ENCODE measurements around the gene PDZD7.

The PDZD7 gene

DNA sequence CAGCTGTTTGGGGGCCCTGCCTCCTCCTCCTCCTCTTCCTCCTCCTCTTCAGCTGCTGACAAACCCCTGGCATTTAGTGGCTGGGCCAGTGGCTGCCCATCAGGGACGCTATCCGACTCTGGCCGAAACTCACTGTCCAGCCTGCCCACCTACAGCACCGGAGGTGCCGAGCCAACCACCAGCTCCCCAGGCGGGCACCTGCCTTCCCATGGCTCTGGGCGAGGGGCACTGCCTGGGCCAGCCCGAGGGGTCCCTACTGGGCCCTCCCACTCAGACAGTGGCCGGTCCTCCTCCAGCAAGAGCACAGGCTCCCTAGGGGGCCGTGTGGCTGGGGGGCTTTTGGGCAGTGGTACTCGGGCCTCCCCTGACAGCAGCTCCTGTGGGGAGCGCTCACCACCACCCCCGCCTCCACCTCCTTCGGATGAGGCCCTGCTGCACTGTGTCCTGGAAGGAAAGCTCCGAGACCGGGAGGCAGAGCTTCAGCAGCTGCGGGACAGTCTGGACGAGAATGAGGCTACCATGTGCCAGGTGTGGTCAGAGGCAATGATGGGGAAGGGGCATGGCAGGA is 27.2 kb downstream of the PDZD7 start:
- no peaks in the 10 kb centered on the region for H3K27me3 ChIP-seq (ENCODE audit: control insufficient read depth, insufficient read depth, low read length)
- H3K4me2 ChIP-seq (ENCODE audit: low read length): no peak overlapping the region
- H3K4me1 ChIP-seq (ENCODE audit: control insufficient read depth, insufficient read depth, low read length): peaks cover 44% of the 10 kb centered on the region
- H3K36me3 ChIP-seq (ENCODE audit: insufficient read depth, low read length): peaks cover 54% of the 10 kb centered on the region
- H3K9ac ChIP-seq (ENCODE audit: low read depth, low read length): no peak overlapping the region
- no peak overlapping the region for H3K4me3 ChIP-seq (ENCODE audit: low read length)
- no peaks in the 10 kb centered on the region for H3K9me3 ChIP-seq (replicated peaks; ENCODE audit: low read length)

- Histone ChIP-seq H3K4me1 (ENCODE audit: control insufficient read depth, insufficient read depth, low read length) (peaks cover 41% of the 10 kb centered on the region), H3K9me3 (replicated peaks; ENCODE audit: low read length) (no peaks in the 10 kb centered on the region), H3K9ac (ENCODE audit: low read depth, low read length) (peak overlapping the region; percentile 98), H3K27me3 (ENCODE audit: control insufficient read depth, insufficient read depth, low read length) (no peaks in the 10 kb centered on the region), H3K4me3 (ENCODE audit: low read length) (no peak overlapping the region), H3K4me2 (ENCODE audit: low read length) (peak overlapping the region; percentile 84), H3K36me3 (ENCODE audit: insufficient read depth, low read length) (peaks cover 49% of the 10 kb centered on the region)
These were observed 28.5 kb downstream of the PDZD7 start for GRCh38 chr10:101002456-101002855.

GRCh38 chr10:101001659-101002035 is 29.3 kb downstream of the PDZD7 start:
- peaks cover 41% of the 10 kb centered on the region for H3K36me3 ChIP-seq (ENCODE audit: insufficient read depth, low read length)
- no peaks in the 10 kb centered on the region for H3K9me3 ChIP-seq (replicated peaks; ENCODE audit: low read length)
- H3K4me1 ChIP-seq (ENCODE audit: control insufficient read depth, insufficient read depth, low read length): peaks cover 36% of the 10 kb centered on the region
- peak overlapping the region; percentile 98 for H3K9ac ChIP-seq (ENCODE audit: low read depth, low read length)
- peak overlapping the region; percentile 84 for H3K4me2 ChIP-seq (ENCODE audit: low read length)
- H3K27me3 ChIP-seq (ENCODE audit: control insufficient read depth, insufficient read depth, low read length): no peaks in the 10 kb centered on the region
- H3K4me3 ChIP-seq (ENCODE audit: low read length): peak overlapping the region; percentile 76

GRCh38 chr10:101000915-101001658 is 29.8 kb downstream of the PDZD7 start:
- H3K4me1 ChIP-seq (ENCODE audit: control insufficient read depth, insufficient read depth, low read length): peaks cover 35% of the 10 kb centered on the region
- H3K9ac ChIP-seq (ENCODE audit: low read depth, low read length): peak overlapping the region; percentile 98
- peak overlapping the region; percentile 84 for H3K4me2 ChIP-seq (ENCODE audit: low read length)
- H3K4me3 ChIP-seq (ENCODE audit: low read length): peak overlapping the region; percentile 76
- H3K9me3 ChIP-seq (replicated peaks; ENCODE audit: low read length): no peaks in the 10 kb centered on the region
- peaks cover 35% of the 10 kb centered on the region for H3K36me3 ChIP-seq (ENCODE audit: insufficient read depth, low read length)
- no peaks in the 10 kb centered on the region for H3K27me3 ChIP-seq (ENCODE audit: control insufficient read depth, insufficient read depth, low read length)

DNA sequence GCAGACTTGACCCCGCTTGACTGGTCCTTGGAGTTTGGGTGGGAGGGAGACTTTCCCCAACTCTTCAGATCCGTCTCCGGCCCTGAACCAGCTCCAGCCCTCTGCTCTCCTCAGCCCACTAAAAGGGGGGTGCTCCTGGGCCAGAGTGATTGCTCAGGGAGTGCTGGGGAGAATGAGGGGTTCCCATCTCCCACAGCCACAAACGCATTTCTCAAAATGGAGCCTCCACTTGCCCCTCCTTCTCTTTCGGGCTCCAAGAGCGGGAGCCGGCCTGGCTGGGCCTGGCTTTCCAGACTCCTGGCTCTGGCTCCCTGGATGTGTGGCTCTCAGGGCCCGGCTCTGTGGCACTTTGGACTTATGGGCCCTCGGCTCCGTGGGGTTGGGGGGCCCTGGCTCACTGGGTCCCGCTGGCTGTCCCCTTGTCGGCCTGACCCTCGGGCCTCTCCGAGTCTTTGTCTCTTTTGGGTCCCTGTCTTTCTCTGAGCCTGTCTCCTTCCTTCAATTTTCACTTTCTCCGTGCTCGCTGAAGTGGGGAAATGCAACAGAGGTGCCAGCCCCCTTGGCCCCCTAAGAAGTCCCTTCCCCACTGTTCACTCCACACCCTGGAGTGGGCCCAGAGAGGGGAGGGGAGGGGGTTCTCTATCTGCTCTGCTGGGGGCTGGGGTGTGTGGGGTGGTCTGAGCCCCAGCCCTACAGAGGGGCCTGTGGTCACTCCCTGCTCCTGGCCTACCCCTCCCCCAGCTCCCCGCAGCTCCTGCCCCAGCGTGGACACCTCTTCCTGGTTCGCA is 30.6 kb downstream of the PDZD7 start:
- Histone ChIP-seq H3K4me1 (ENCODE audit: control insufficient read depth, insufficient read depth, low read length) (peaks cover 35% of the 10 kb centered on the region), H3K9me3 (replicated peaks; ENCODE audit: low read length) (no peaks in the 10 kb centered on the region), H3K4me2 (ENCODE audit: low read length) (peak overlapping the region; percentile 84), H3K36me3 (ENCODE audit: insufficient read depth, low read length) (peaks cover 28% of the 10 kb centered on the region), H3K27me3 (ENCODE audit: control insufficient read depth, insufficient read depth, low read length) (no peaks in the 10 kb centered on the region), H3K9ac (ENCODE audit: low read depth, low read length) (peak overlapping the region; percentile 98), H3K4me3 (ENCODE audit: low read length) (peak overlapping the region; percentile 76)

- H3K4me3 ChIP-seq (ENCODE audit: low read length): peak within 1 kb of the TSS; percentile 76
- peak within 1 kb of the TSS; percentile 98 for H3K9ac ChIP-seq (ENCODE audit: low read depth, low read length)
- peaks cover 23% of the 10 kb centered on the region for H3K36me3 ChIP-seq (ENCODE audit: insufficient read depth, low read length)
- H3K4me1 ChIP-seq (ENCODE audit: control insufficient read depth, insufficient read depth, low read length): peaks cover 35% of the 10 kb centered on the region
- no peaks in the 10 kb centered on the region for H3K9me3 ChIP-seq (replicated peaks; ENCODE audit: low read length)
- H3K4me2 ChIP-seq (ENCODE audit: low read length): peak within 1 kb of the TSS; percentile 99
- no peaks in the 10 kb centered on the region for H3K27me3 ChIP-seq (ENCODE audit: control insufficient read depth, insufficient read depth, low read length)
These were observed 31.2 kb downstream of the PDZD7 start, which contains the start of gene LZTS2 for GRCh38 chr10:100999742-101000126. TSS of gene LZTS2 (plus strand) at chr10:100999808. CDS start at chr10:101002539, 2,731 bp downstream.

- Histone ChIP-seq H3K4me3 (ENCODE audit: low read length) (peak overlapping the region; percentile 76), H3K9ac (ENCODE audit: low read depth, low read length) (peak overlapping the region; percentile 98), H3K27me3 (ENCODE audit: control insufficient read depth, insufficient read depth, low read length) (no peaks in the 10 kb centered on the region), H3K36me3 (ENCODE audit: insufficient read depth, low read length) (peaks cover 19% of the 10 kb centered on the region), H3K4me1 (ENCODE audit: control insufficient read depth, insufficient read depth, low read length) (peaks cover 35% of the 10 kb centered on the region), H3K9me3 (replicated peaks; ENCODE audit: low read length) (no peaks in the 10 kb centered on the region), H3K4me2 (ENCODE audit: low read length) (peak overlapping the region; percentile 99)
These were observed 31.8 kb downstream of the PDZD7 start for GRCh38 chr10:100998991-100999741.

GRCh38 chr10:100998183-100998990 is 32.5 kb downstream of the PDZD7 start:
- H3K9ac ChIP-seq (ENCODE audit: low read depth, low read length): peak overlapping the region; percentile 98
- no peaks in the 10 kb centered on the region for H3K27me3 ChIP-seq (ENCODE audit: control insufficient read depth, insufficient read depth, low read length)
- H3K36me3 ChIP-seq (ENCODE audit: insufficient read depth, low read length): peaks cover 16% of the 10 kb centered on the region
- peak overlapping the region; percentile 99 for H3K4me2 ChIP-seq (ENCODE audit: low read length)
- H3K9me3 ChIP-seq (replicated peaks; ENCODE audit: low read length): no peaks in the 10 kb centered on the region
- peak overlapping the region; percentile 76 for H3K4me3 ChIP-seq (ENCODE audit: low read length)
- peaks cover 35% of the 10 kb centered on the region for H3K4me1 ChIP-seq (ENCODE audit: control insufficient read depth, insufficient read depth, low read length)

- H3K4me1 ChIP-seq (ENCODE audit: control insufficient read depth, insufficient read depth, low read length): peaks cover 33% of the 10 kb centered on the region
- peak overlapping the region; percentile 98 for H3K9ac ChIP-seq (ENCODE audit: low read depth, low read length)
- H3K9me3 ChIP-seq (replicated peaks; ENCODE audit: low read length): no peaks in the 10 kb centered on the region
- peak overlapping the region; percentile 76 for H3K4me3 ChIP-seq (ENCODE audit: low read length)
- no peaks in the 10 kb centered on the region for H3K27me3 ChIP-seq (ENCODE audit: control insufficient read depth, insufficient read depth, low read length)
- H3K36me3 ChIP-seq (ENCODE audit: insufficient read depth, low read length): peaks cover 13% of the 10 kb centered on the region
- peak overlapping the region; percentile 99 for H3K4me2 ChIP-seq (ENCODE audit: low read length)
These were observed 33.4 kb downstream of the PDZD7 start for GRCh38 chr10:100997360-100998182.
